Liver (tissue), 9 donors: ENCODE results near the gene OXNAD1. TPM values are rescaled to one million over a fixed set of nuclear protein-coding genes. Genes with fewer than 3 reads are reported as not detected.

ENCODE experiments used
- DNase-seq: peaks from one replicate; pipeline ENCODE4 v3.0.0-alpha.2; 2017; ENCODE audit warnings: low spot score
- H3K27ac ChIP-seq, 2 donors: one replicate each; pipeline ENCODE4 v1.7.0; 2013; ENCODE audit warnings: inconsistent platforms in 2 of 2, low read length in 2 of 2, control low read depth in 1 of 2, low read depth in 1 of 2, mild to moderate bottlenecking in 1 of 2
- H3K27me3 ChIP-seq, 4 donors: one replicate each; pipeline versions ENCODE4 v1.6.1 to v1.7.0; 2013; ENCODE audit warnings: low read length in 3 of 4, inconsistent platforms in 1 of 4, mild to moderate bottlenecking in 1 of 4, moderate library complexity in 1 of 4; ENCODE audit not compliant: control insufficient read depth in 4 of 4, insufficient read depth in 4 of 4
- H3K36me3 ChIP-seq, 4 donors: one replicate each; pipeline versions ENCODE4 v1.6.1 to v1.7.0; 2013; ENCODE audit warnings: low read length in 3 of 4, mild to moderate bottlenecking in 3 of 4, low read depth in 1 of 4, moderate library complexity in 1 of 4; ENCODE audit not compliant: control insufficient read depth in 4 of 4, insufficient read depth in 3 of 4
- H3K4me1 ChIP-seq, 4 donors: one replicate each; pipeline versions ENCODE4 v1.6.1 to v1.7.0; 2013; ENCODE audit warnings: low read length in 3 of 4, mild to moderate bottlenecking in 3 of 4, moderate library complexity in 1 of 4; ENCODE audit not compliant: control insufficient read depth in 4 of 4, insufficient read depth in 4 of 4
- H3K4me3 ChIP-seq, 3 donors: one replicate each; pipeline versions ENCODE4 v1.6.1 to v1.7.0; 2013; ENCODE audit warnings: low read length in 3 of 3, control low read depth in 1 of 3, low read depth in 1 of 3, mild to moderate bottlenecking in 1 of 3
- H3K9ac ChIP-seq, 2 donors: one replicate each; pipeline ENCODE4 v1.7.0; 2013; ENCODE audit warnings: low read length in 2 of 2, mild to moderate bottlenecking in 2 of 2, moderate library complexity in 2 of 2, control low read depth in 1 of 2, low read depth in 1 of 2
- H3K9me3 ChIP-seq, 4 donors: one replicate each; pipeline versions ENCODE4 v1.6.1 to v1.7.0; 2013; ENCODE audit warnings: low read length in 3 of 4; ENCODE audit not compliant: control insufficient read depth in 4 of 4
- EGR1 ChIP-seq, 2 donors: IDR thresholded peaks; 2 replicates each; pipeline ENCODE4 v1.6.1; 2016 to 2018; ENCODE audit warnings: antibody characterized with exemption in 2 of 2, low read depth in 2 of 2
- FOXA1 ChIP-seq: IDR thresholded peaks from 2 replicates; pipeline ENCODE4 v1.6.1; 2016; ENCODE audit warnings: antibody characterized with exemption
- FOXA2 ChIP-seq: IDR thresholded peaks from 2 replicates; pipeline ENCODE4 v1.6.1; 2016; ENCODE audit warnings: antibody characterized with exemption
- GABPA ChIP-seq, 2 donors: IDR thresholded peaks in 1 of 2; conservative IDR thresholded peaks in 1 of 2; 2 replicates each; pipeline ENCODE4 v1.6.1; 2016; ENCODE audit warnings: antibody characterized with exemption in 2 of 2, mild to moderate bottlenecking in 1 of 2, moderate library complexity in 1 of 2
- HNF4A ChIP-seq, 2 donors: conservative IDR thresholded peaks; 2 replicates each; pipeline ENCODE4 v1.6.1; 2016; ENCODE audit warnings: antibody characterized with exemption in 2 of 2, mild to moderate bottlenecking in 2 of 2
- HNF4G ChIP-seq: IDR thresholded peaks from 2 replicates; pipeline ENCODE4 v1.6.1; 2016; ENCODE audit warnings: antibody characterized with exemption
- JUND ChIP-seq, 2 donors: IDR thresholded peaks; 2 replicates each; pipeline ENCODE4 v1.6.1; 2016; ENCODE audit warnings: antibody characterized with exemption in 2 of 2
- NR2F2 ChIP-seq: IDR thresholded peaks from 2 replicates; pipeline ENCODE4 v1.6.1; 2016; ENCODE audit warnings: antibody characterized with exemption
- RAD21 ChIP-seq, 2 donors: IDR thresholded peaks; 2 replicates each; pipeline ENCODE4 v1.6.1; 2016; ENCODE audit warnings: antibody characterized with exemption in 2 of 2, mild to moderate bottlenecking in 2 of 2
- RXRA ChIP-seq, 2 donors: IDR thresholded peaks; 2 replicates each; pipeline ENCODE4 v1.6.1; 2017 to 2018; ENCODE audit warnings: antibody characterized with exemption in 2 of 2, mild to moderate bottlenecking in 1 of 2
- SP1 ChIP-seq: IDR thresholded peaks from 2 replicates; pipeline ENCODE4 v1.6.1; 2018; ENCODE audit warnings: antibody characterized with exemption, mild to moderate bottlenecking
- TAF1 ChIP-seq: conservative IDR thresholded peaks from 2 replicates; pipeline ENCODE4 v1.6.1; 2016; ENCODE audit warnings: antibody characterized with exemption, mild to moderate bottlenecking
- YY1 ChIP-seq: IDR thresholded peaks from 2 replicates; pipeline ENCODE4 v1.6.1; 2016; ENCODE audit warnings: antibody characterized with exemption, mild to moderate bottlenecking
- WGBS: extraction: QIAGEN DNeasy Blood & Tissue Kit; methylation state at CpG from one replicate; pipeline ENCODE4 v1.1.7; 2013; 5-methylcytosine and 5-hydroxymethylcytosine counted together
- polyA plus RNA-seq, 2 donors: library from polyadenylated mRNA; stranded (reverse) in 1 of 2; unstranded in 1 of 2; fragments of 200-250 nt in 1 of 2; fragments of >200 nt in 1 of 2; fragmentation: Nextera tagmentation in 1 of 2; extraction: Ambion mirVana in 1 of 2; gene quantifications; one replicate each; pipeline versions ENCODE4 v1.2.1 to v1.2.3, GENCODE V29; 2013 to 2015
- total RNA-seq, 2 donors: library from RNA; depleted of rRNA; stranded (reverse); fragments of >200 nt; gene quantifications; one replicate each; pipeline ENCODE4 v1.2.3, GENCODE V29; 2014
- TF ChIP-seq, protein P1 (sequence below): fragments of 150-350 bp; IDR thresholded peaks from 2 replicates; pipeline ENCODE4 v1.5.1; 2017; ENCODE audit warnings: improper control_type of control experiment, low read depth, low read length; ENCODE audit not compliant: missing input control
- TF ChIP-seq, protein P2 (sequence below): IDR thresholded peaks from 2 replicates; pipeline ENCODE4 v1.6.1; 2016; ENCODE audit warnings: antibody characterized with exemption
- TF ChIP-seq, protein P3 (sequence below): IDR thresholded peaks from 2 replicates; pipeline ENCODE4 v1.6.1; 2016; ENCODE audit warnings: antibody characterized with exemption
- TF ChIP-seq, protein P4 (sequence below): IDR thresholded peaks from 2 replicates; pipeline ENCODE4 v1.6.1; 2016; ENCODE audit warnings: antibody characterized with exemption, mild to moderate bottlenecking
- TF ChIP-seq, protein P5 (sequence below): IDR thresholded peaks from 2 replicates; pipeline ENCODE4 v1.6.1; 2016; ENCODE audit warnings: antibody characterized with exemption
- donor health status: healthy.
- donor health status: healthy.
- donor health status: healthy.
- donor health status: healthy.
- donor health status: healthy.

Gene OXNAD1
- total and polyA plus RNA-seq, 4 donors, result 9.3 to 24.6 (median 14.1) TPM

DNA sequence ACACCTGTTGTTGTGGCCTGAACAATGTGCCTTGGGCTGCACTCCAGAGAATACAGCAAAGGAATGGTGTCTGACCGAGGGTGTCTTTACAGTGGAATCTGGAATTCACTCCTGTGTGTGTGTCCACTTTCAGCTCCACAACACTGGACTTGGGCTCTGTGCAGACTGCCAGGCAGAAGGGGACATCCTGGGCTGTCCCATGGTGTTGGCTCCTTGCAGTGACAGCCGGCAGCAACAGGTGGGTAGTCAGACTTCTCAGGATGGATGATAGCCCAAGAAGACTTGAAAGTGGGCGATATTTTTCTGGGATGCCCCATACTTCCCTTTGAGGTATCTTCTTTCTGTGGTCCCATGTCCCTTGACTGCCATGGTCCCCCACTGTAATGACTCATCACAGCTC lies 45.2 kb upstream of the OXNAD1 start:
- Histone ChIP-seq H3K9ac (no peak overlapping the region), H3K27ac (no peak overlapping the region), H3K4me3 (no peak overlapping the region), H3K36me3 (peaks cover 0 to 2% (median 0%) of the 10 kb centered on the region in 4 donors), H3K9me3 (no peaks in the 10 kb centered on the region), H3K4me1 (no peaks in the 10 kb centered on the region), H3K27me3 (no peaks in the 10 kb centered on the region)
- no peak for DNase-seq
- TF ChIP-seq, protein P1, sequence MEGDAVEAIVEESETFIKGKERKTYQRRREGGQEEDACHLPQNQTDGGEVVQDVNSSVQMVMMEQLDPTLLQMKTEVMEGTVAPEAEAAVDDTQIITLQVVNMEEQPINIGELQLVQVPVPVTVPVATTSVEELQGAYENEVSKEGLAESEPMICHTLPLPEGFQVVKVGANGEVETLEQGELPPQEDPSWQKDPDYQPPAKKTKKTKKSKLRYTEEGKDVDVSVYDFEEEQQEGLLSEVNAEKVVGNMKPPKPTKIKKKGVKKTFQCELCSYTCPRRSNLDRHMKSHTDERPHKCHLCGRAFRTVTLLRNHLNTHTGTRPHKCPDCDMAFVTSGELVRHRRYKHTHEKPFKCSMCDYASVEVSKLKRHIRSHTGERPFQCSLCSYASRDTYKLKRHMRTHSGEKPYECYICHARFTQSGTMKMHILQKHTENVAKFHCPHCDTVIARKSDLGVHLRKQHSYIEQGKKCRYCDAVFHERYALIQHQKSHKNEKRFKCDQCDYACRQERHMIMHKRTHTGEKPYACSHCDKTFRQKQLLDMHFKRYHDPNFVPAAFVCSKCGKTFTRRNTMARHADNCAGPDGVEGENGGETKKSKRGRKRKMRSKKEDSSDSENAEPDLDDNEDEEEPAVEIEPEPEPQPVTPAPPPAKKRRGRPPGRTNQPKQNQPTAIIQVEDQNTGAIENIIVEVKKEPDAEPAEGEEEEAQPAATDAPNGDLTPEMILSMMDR, result no peak
- TF ChIP-seq FOXA1, result no peak
- TF ChIP-seq, protein P2, sequence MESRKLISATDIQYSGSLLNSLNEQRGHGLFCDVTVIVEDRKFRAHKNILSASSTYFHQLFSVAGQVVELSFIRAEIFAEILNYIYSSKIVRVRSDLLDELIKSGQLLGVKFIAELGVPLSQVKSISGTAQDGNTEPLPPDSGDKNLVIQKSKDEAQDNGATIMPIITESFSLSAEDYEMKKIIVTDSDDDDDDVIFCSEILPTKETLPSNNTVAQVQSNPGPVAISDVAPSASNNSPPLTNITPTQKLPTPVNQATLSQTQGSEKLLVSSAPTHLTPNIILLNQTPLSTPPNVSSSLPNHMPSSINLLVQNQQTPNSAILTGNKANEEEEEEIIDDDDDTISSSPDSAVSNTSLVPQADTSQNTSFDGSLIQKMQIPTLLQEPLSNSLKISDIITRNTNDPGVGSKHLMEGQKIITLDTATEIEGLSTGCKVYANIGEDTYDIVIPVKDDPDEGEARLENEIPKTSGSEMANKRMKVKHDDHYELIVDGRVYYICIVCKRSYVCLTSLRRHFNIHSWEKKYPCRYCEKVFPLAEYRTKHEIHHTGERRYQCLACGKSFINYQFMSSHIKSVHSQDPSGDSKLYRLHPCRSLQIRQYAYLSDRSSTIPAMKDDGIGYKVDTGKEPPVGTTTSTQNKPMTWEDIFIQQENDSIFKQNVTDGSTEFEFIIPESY, result no peak
- TF ChIP-seq SP1, result no peak
- no peak for TF ChIP-seq NR2F2
- no peak for TF ChIP-seq RXRA (IDR thresholded peaks at IDR 0.05)
- TF ChIP-seq EGR1 (IDR thresholded peaks at IDR 0.05; ENCODE audit: low read depth in 2 of 2), result no peak
- TF ChIP-seq YY1, result no peak
- TF ChIP-seq, protein P3, sequence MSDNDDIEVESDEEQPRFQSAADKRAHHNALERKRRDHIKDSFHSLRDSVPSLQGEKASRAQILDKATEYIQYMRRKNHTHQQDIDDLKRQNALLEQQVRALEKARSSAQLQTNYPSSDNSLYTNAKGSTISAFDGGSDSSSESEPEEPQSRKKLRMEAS, result no peak
- WGBS, result 91% methylated on average over 3 of the region's 3 CpGs

DNA sequence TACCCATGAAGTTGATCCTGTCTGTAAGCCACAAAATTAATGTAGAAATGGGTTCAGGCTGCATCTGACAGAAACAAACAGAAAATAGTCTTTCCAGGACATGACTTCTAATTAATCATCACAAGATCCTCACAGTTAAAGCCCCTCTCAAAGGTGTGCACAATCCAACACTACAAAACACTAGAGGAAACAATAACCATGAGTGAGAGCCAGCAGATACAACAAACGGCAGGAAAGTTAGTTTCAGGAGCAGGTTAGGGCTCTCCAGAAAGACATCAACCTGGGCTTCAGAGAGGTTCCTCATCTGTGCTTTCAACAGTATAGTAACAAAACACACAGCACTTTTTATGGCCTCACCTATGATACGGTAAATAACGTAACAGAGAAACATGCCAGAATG lies 43.0 kb upstream of the OXNAD1 start:
- H3K9me3 ChIP-seq, result no peaks in the 10 kb centered on the region
- no peaks in the 10 kb centered on the region for H3K4me1 ChIP-seq
- H3K36me3 ChIP-seq, result peaks cover 0 to 2% (median 0%) of the 10 kb centered on the region in 4 donors
- no peak for TF ChIP-seq HNF4G
- TF ChIP-seq, protein P3, result no peak
- TF ChIP-seq, protein P2, result no peak
- TF ChIP-seq, protein P4, sequence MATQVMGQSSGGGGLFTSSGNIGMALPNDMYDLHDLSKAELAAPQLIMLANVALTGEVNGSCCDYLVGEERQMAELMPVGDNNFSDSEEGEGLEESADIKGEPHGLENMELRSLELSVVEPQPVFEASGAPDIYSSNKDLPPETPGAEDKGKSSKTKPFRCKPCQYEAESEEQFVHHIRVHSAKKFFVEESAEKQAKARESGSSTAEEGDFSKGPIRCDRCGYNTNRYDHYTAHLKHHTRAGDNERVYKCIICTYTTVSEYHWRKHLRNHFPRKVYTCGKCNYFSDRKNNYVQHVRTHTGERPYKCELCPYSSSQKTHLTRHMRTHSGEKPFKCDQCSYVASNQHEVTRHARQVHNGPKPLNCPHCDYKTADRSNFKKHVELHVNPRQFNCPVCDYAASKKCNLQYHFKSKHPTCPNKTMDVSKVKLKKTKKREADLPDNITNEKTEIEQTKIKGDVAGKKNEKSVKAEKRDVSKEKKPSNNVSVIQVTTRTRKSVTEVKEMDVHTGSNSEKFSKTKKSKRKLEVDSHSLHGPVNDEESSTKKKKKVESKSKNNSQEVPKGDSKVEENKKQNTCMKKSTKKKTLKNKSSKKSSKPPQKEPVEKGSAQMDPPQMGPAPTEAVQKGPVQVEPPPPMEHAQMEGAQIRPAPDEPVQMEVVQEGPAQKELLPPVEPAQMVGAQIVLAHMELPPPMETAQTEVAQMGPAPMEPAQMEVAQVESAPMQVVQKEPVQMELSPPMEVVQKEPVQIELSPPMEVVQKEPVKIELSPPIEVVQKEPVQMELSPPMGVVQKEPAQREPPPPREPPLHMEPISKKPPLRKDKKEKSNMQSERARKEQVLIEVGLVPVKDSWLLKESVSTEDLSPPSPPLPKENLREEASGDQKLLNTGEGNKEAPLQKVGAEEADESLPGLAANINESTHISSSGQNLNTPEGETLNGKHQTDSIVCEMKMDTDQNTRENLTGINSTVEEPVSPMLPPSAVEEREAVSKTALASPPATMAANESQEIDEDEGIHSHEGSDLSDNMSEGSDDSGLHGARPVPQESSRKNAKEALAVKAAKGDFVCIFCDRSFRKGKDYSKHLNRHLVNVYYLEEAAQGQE, result no peak
- no peak for TF ChIP-seq SP1
- TF ChIP-seq TAF1, result no peak
- no peak for TF ChIP-seq FOXA2
- no peak for TF ChIP-seq HNF4A (conservative IDR thresholded peaks at IDR 0.05)
- TF ChIP-seq GABPA (IDR thresholded peaks at IDR 0.05 in 1 of 2, conservative IDR thresholded peaks at IDR 0.05 in 1 of 2), result no peak
- no peak for TF ChIP-seq RXRA (IDR thresholded peaks at IDR 0.05)
- no peak for TF ChIP-seq NR2F2
- no peak for TF ChIP-seq EGR1 (IDR thresholded peaks at IDR 0.05; ENCODE audit: low read depth in 2 of 2)
- TF ChIP-seq, protein P5, sequence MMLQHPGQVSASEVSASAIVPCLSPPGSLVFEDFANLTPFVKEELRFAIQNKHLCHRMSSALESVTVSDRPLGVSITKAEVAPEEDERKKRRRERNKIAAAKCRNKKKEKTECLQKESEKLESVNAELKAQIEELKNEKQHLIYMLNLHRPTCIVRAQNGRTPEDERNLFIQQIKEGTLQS, result no peak
- TF ChIP-seq, protein P1, result no peak
- no peak for TF ChIP-seq FOXA1
- TF ChIP-seq RAD21 (IDR thresholded peaks at IDR 0.05), result no peak
- TF ChIP-seq JUND (IDR thresholded peaks at IDR 0.05), result no peak
- no peak for TF ChIP-seq YY1
- no peak overlapping the region for H3K4me3 ChIP-seq
- H3K9ac ChIP-seq, result no peak overlapping the region
- WGBS, result 65% methylated on average over 3 of the region's 3 CpGs
- H3K27ac ChIP-seq, result no peak overlapping the region
- no peaks in the 10 kb centered on the region for H3K27me3 ChIP-seq
- DNase-seq, result no peak
